HG02943 (cell line): Measurements from ENCODE around the gene KBTBD8.

Experiments used
- ATAC-seq: cut with Tn5 transposase; IDR thresholded peaks from one replicate; pipeline ENCODE4 v1.9.1; 2021; ENCODE audit warnings: mild to moderate bottlenecking, low read depth, moderate library complexity; ENCODE audit not compliant: unreplicated experiment

The KBTBD8 gene

DNA sequence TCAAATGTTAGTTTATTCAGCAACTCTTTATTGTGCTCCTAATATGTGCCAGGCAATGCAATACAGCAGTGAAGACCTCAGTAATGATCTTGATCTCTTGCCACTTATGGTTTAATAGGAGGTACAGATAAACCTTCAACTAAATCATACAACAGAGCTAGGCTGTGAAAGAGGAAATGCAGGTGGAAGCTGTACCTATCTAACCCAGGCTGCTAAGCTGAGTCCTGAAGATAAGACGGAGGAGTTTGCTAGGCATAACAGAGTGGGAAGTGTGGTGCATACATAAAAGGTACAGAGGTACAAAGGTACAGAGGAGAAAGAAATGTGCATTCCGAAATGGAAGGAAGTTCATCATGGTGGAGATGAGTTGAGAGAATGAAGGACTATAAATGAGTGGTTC lies 35.0 kb downstream of the KBTBD8 start:
- ATAC-seq: no peak

DNA sequence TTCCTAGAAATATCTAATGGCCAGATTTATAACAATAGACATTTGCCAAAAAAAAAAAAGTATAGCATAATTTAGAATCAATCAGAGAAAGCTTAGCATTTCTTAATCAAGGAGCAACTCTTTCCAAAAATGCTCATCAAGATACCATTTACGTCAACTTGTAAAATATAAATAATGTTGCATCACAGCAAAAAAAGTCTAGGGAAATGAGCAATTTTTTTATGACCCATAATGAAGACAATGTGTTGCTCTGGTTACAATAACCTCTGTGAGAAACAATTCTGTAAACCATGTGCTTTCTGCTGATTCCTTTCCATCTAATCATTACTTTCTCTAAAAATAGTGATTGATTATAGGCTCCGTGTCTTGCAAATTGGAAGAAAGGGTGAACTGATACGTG lies 36.3 kb downstream of the KBTBD8 start:
- no peak for ATAC-seq

DNA sequence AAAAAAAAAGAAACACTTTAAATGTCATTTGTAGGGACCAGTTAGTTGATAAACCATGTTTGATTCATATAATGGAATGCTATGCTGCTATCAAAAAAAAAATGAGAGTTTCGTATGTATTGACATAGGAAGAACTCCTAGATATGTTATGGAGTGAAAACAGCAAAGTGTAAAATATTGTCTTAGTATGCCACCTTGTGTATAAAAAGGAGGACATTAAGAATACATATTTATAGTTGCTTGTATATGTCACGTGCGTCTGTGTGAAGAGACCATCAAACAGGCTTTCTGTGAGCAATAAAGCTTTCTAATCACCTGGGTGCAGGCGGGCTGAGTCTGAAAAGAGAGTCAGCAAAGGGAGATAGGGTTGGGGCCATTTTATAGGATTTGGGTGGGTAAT lies 39.5 kb downstream of the KBTBD8 start:
- no peak for ATAC-seq

DNA sequence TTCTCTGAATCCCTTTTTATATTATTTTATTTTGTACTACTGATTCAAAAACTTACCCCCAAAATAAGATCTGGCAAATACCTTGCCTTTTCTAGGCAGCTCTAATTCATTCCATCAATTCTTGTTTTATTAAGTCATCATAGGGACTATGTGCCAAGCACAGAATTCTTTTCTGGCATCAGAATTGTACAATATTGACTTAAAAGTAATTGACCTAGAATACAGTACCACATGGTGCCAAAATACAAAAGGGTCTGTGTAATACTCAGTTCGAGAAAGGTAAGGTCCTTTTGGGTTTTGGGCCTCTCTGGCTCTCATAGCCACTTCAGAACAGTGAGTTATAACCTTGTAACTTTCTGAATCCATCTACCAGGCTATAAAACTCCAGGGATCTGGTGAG lies 46.2 kb downstream of the KBTBD8 start:
- no peak for ATAC-seq

DNA sequence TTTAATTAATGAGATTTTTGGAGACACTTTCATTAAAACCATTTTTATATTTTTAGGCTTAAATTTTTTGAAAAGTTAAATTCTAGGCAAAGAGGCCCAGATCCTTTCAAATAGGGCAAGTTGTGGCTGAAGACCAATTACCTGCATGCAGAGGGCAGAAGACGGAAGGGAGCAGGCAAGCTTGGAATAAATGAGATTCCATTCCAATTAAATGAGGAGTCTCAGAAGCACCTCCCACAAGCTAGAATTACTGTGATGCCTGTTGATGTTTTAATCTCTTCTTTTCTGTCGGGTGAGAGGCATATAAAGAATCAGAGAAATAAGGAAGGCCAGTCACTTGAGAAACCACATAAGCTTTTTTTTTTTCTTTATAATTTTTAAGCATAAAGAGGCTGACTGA lies 46.8 kb downstream of the KBTBD8 start:
- no peak for ATAC-seq

DNA sequence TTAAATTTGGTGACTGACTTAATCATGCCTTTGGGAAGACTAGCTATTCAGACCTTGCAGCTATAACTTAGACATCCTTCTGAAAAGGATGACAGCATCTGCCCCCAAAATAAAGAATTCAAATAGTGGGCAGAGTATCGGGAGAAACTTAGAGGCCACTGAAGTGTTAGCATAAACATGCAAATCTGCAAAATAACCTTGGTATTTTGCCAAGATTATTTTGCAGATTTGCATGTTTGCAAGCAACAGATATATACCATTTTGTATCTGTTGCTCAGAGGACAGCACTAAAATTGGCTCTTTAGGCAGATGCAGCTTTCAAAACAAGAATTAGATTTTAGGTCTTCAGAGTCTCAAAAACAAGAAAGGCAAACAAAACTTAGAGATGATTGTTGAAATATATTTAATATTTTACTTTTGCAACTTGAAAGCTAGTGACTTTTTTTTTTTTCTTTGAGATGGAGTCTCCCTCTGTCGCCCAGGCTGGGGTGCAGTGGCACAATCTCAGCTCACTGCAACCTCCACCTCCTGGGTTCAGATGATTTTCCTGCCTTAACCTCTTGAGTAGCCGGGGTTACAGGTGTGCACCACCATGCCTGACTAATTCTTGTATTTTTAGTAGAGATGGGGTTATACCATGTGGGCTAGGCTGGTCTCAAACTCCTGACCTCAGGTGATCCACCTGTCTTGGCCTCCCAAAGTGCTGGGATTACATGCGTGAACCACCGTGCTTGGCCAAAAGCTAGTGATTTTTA lies 47.8 kb downstream of the KBTBD8 start:
- ATAC-seq: no peak

DNA sequence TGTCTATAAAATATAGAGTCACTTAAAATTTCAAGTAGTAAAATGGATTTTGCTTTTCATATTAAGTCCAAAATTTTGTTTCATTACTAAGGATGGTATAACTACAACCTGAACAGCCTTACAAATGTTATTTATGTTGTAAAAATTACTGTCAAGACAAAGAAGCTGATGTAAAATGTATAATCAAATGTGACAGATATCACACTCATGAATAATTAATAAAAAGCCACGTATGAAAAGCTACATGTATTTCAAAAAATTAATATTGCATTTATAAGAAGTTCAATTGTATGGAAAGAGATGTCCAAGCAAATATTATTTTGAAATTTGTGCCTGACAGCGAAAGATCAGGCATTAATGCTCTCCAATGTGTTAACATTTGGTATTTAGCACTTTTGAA lies 48.9 kb downstream of the KBTBD8 start:
- ATAC-seq: no peak

DNA sequence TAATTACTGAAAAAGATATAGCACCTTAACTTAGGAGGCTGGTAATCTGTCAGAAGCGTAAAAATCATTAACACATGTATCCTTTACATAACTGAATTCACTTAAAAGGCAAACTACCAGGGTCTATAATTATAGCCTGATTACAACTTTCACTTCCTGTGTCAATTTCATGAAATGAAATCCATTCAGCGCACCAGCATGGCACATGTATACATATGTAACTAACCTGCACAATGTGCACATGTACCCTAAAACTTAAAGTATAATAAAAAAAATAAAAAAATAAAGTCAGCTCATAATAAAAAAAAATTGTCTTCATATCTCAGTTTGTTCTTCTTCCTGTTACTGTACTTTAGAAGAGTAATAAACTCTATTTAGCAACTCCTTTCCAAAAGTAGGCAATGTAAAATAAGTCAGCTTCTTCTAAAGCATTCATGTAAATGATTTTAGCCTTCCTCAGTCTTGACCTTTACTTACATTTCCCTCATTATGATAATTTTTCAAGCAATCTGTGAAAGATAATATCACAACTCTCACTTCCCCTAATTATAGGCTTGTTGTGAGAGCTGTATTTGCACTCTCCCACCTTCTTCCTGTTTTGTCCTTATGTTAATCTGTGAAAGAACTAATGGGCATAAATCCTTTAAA lies 50.1 kb downstream of the KBTBD8 start:
- ATAC-seq: peak; percentile 94

DNA sequence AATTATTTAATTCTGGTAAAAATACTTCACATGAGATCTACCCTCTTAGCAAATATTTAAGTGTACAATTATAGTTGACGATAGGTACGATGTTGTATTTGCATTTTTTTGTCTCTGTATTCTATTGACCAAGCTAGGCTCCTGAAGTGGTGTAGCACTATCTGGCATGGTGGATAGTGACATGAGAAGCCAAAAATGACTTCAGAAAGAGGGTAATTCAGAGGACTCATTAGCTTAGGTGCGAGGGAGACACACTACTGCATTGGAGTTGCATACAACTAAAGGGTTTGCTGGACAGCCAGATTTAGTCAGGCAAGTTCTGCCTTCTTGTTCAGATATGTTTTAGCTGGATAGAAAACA lies 50.6 kb downstream of the KBTBD8 start:
- peak; percentile 56 for ATAC-seq

DNA sequence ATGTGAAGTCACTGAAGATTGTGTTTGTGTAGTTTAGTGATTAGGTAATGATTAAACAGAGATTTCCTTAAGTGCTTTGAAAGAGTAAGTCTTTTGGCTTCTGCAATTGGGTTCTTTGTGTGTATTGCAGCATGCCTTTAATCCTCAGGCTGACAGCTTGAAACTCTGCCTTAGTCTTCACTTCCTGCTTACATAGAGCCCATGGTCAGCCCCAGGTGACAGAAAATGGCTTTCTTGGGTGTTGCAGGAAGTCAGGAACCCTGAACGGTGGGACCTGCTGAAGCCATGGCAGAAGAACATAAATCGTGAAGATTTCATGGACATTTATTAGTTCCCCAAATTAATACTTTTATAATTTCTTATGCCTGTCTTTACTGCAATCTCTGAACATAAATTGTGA lies 61.3 kb downstream of the KBTBD8 start:
- ATAC-seq: no peak
